GM23248 (cell line): ENCODE measurements around the gene HCN3. TPM values are rescaled to one million over a fixed set of nuclear protein-coding genes. Genes with fewer than 3 reads are reported as not detected.
A peak's percentile ranks its signal among the peaks of the same experiment; 100 is the strongest.

Source experiments
- DNase-seq: peaks from one replicate; pipeline ENCODE4 v3.0.0-alpha.2; 2015
- H2AFZ ChIP-seq: fragments of 200-600 bp; sonication (generic); 2 replicates; pipeline ENCODE4 v1.6.1; 2016; ENCODE audit warnings: antibody characterized with exemption
- H3F3A ChIP-seq: fragments of 200-600 bp; sonication (generic); 2 replicates; pipeline ENCODE4 v1.6.1; 2016; ENCODE audit warnings: mild to moderate bottlenecking, antibody characterized with exemption, mixed run types; ENCODE audit not compliant: insufficient read depth
- H3K27ac ChIP-seq: fragments of 200-600 bp; sonication (generic); 2 replicates; pipeline ENCODE4 v1.5.1; 2016; ENCODE audit warnings: mild to moderate bottlenecking
- H3K27me3 ChIP-seq: fragments of 200-600 bp; sonication (generic); replicated peaks from 2 replicates; pipeline ENCODE4 v1.6.1; 2016; ENCODE audit warnings: mild to moderate bottlenecking; ENCODE audit not compliant: insufficient read depth
- H3K36me3 ChIP-seq: fragments of 200-600 bp; sonication (generic); 2 replicates; pipeline ENCODE4 v1.6.1; 2016; ENCODE audit warnings: low read depth, mild to moderate bottlenecking
- H3K4me1 ChIP-seq: fragments of 200-600 bp; sonication (generic); 2 replicates; pipeline ENCODE4 v1.6.1; 2016; ENCODE audit warnings: mild to moderate bottlenecking; ENCODE audit not compliant: insufficient read depth
- H3K4me2 ChIP-seq: fragments of 200-600 bp; sonication (generic); one replicate; pipeline ENCODE4 v1.6.1; 2016; ENCODE audit warnings: mild to moderate bottlenecking; ENCODE audit not compliant: unreplicated experiment
- H3K4me3 ChIP-seq: fragments of 200-600 bp; sonication (generic); 2 replicates; pipeline ENCODE4 v1.5.1; 2016; ENCODE audit warnings: mild to moderate bottlenecking
- H3K79me2 ChIP-seq: fragments of 200-600 bp; sonication (generic); 2 replicates; pipeline ENCODE4 v1.6.1; 2016; ENCODE audit warnings: mild to moderate bottlenecking; ENCODE audit not compliant: insufficient read depth
- H3K9ac ChIP-seq: fragments of 200-600 bp; sonication (generic); 2 replicates; pipeline ENCODE4 v1.6.1; 2016; ENCODE audit warnings: mild to moderate bottlenecking
- H3K9me2 ChIP-seq: fragments of 200-600 bp; sonication (generic); 2 replicates; pipeline ENCODE4 v1.6.1; 2016; ENCODE audit warnings: mixed run types, mild to moderate bottlenecking, moderate library complexity; ENCODE audit not compliant: insufficient read depth
- H3K9me3 ChIP-seq: fragments of 200-600 bp; sonication (generic); one replicate; pipeline ENCODE4 v1.6.1; 2017; ENCODE audit warnings: low read depth
- H4K20me1 ChIP-seq: fragments of 200-600 bp; sonication (generic); 2 replicates; pipeline ENCODE4 v1.6.0; 2016; ENCODE audit not compliant: insufficient read depth
- EZH2 ChIP-seq: fragments of 200-600 bp; sonication (generic); IDR thresholded peaks from 2 replicates; pipeline ENCODE4 v1.6.1; 2018; ENCODE audit warnings: antibody characterized with exemption, mild to moderate bottlenecking; ENCODE audit not compliant: insufficient read depth, poor library complexity, severe bottlenecking
- EZH2phosphoT487 ChIP-seq: fragments of 200-600 bp; sonication (generic); IDR thresholded peaks from 2 replicates; pipeline ENCODE4 v1.6.1; 2018; ENCODE audit warnings: antibody characterized with exemption, moderate library complexity, mild to moderate bottlenecking, low read depth; ENCODE audit not compliant: insufficient read depth
- WGBS, 2 experiments: methylation state at CpG; one replicate each; pipeline ENCODE4 v1.1.6; 2015 to 2017; ENCODE audit warnings: low lambda C conversion rate in 2 of 2, low coverage in 1 of 2; ENCODE audit errors: missing lambda C conversion rate in 2 of 2; 5-methylcytosine and 5-hydroxymethylcytosine counted together
- in situ Hi-C: fragments of 300-500 bp; cut with MboI; formaldehyde crosslinking; loops from 2 replicates; pipeline ENCODE4 v1.15.0; 2020
- polyA plus RNA-seq: library from polyadenylated mRNA; unstranded; fragments of >200 nt; fragmentation: Nextera tagmentation; extraction: Ambion mirVana; gene quantifications from 2 replicates; pipeline ENCODE4 v1.2.1, GENCODE V29; 2016
- total RNA-seq: library from RNA; depleted of rRNA; stranded (reverse); fragments of >200 nt; shearing (Covaris generic); gene quantifications from 2 replicates; pipeline ENCODE4 v1.2.3, GENCODE V29; 2014

HCN3 gene
- total and polyA plus RNA-seq, 2 experiments from 2014 or later: 1.4 to 1.6 TPM

DNA sequence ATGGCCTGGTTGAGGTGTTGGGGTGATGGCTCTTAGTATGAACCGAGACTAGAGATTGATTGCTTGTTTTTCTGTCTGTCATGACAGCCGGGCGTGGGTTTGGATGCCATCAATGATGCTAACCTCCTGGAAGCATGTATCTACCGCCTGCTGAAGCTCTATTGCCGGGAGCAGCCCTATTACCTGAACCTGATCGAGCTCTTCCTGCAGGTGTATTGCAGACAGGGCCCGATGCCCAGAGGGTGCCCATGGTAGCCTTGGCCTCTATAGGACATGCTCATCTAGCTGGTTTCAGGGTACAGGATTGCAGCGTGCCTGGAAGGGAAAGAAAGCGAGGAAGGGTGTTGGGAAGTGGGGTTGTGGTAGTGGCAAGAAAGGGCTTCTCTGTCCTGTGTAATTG, 40.8 kb downstream of the HCN3 start:
- H3K4me2 ChIP-seq: no peak overlapping the region
- 88 to 93% methylated on average over 9 of the region's 9 CpGs for WGBS, 2 experiments
- no peak for DNase-seq
- peaks cover 8% of the 10 kb centered on the region for H3F3A ChIP-seq
- no peak overlapping the region for H3K9ac ChIP-seq
- in situ Hi-C loops: no loop called here
- peaks cover 9% of the 10 kb centered on the region for H3K79me2 ChIP-seq
- no peaks in the 10 kb centered on the region for H3K9me3 ChIP-seq
- H3K36me3 ChIP-seq: no peaks in the 10 kb centered on the region
- H3K27me3 ChIP-seq: no peaks in the 10 kb centered on the region
- H3K9me2 ChIP-seq: no peaks in the 10 kb centered on the region
- no peak overlapping the region for H3K27ac ChIP-seq
- TF ChIP-seq EZH2: no peak
- no peak for TF ChIP-seq EZH2phosphoT487
- no peaks in the 10 kb centered on the region for H4K20me1 ChIP-seq
- no peak overlapping the region for H3K4me3 ChIP-seq
- H3K4me1 ChIP-seq: peaks cover 12% of the 10 kb centered on the region
- no peak overlapping the region for H2AFZ ChIP-seq

DNA sequence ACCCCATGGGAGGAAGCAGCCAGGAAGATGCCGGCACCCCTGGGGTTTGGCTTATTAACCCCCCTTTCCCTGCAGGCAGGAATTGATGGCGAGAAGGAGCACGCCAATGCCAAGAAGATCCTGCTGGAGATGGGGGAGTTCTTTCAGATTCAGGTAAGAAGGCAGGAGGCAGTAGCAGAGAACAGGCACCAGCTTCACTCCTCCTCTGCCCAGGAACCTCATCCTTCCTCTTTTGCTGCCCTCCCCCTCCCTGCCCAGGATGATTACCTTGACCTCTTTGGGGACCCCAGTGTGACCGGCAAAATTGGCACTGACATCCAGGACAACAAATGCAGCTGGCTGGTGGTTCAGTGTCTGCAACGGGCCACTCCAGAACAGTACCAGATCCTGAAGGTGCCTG, 42.3 kb downstream of the HCN3 start:
- 68 to 72% methylated on average over 5 of the region's 5 CpGs for WGBS, 2 experiments
- Histone ChIP-seq H3K9me2 (no peaks in the 10 kb centered on the region), H3K4me2 (no peak overlapping the region), H3K79me2 (peaks cover 10% of the 10 kb centered on the region), H4K20me1 (no peaks in the 10 kb centered on the region), H3K27ac (no peak overlapping the region), H3K9ac (no peak overlapping the region), H3K4me3 (no peak overlapping the region), H3K36me3 (no peaks in the 10 kb centered on the region), H2AFZ (no peak overlapping the region), H3K9me3 (no peaks in the 10 kb centered on the region), H3K27me3 (no peaks in the 10 kb centered on the region), H3F3A (peaks cover 8% of the 10 kb centered on the region), H3K4me1 (peaks cover 12% of the 10 kb centered on the region)
- no peak for TF ChIP-seq EZH2
- TF ChIP-seq EZH2phosphoT487: no peak
- DNase-seq: no peak
- in situ Hi-C loops: no loop called here

DNA sequence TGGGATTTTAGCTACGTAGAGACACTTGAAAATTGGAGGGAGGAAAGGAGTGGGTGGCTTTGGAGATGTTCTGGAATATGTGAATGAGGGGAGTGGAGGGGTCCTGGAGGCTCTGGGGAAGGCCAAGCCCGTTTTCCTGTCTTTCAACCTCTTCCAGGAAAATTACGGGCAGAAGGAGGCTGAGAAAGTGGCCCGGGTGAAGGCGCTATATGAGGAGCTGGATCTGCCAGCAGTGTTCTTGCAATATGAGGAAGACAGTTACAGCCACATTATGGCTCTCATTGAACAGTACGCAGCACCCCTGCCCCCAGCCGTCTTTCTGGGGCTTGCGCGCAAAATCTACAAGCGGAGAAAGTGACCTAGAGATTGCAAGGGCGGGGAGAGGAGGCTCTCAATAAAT, 43.0 kb downstream of the HCN3 start:
- no peaks in the 10 kb centered on the region for H3K27me3 ChIP-seq
- 23 to 26% methylated on average over 11 of the region's 11 CpGs for WGBS, 2 experiments
- peaks cover 17% of the 10 kb centered on the region for H3K79me2 ChIP-seq
- H3K4me2 ChIP-seq: peak overlapping the region; percentile 99
- peaks cover 12% of the 10 kb centered on the region for H3K4me1 ChIP-seq
- H3F3A ChIP-seq: peaks cover 8% of the 10 kb centered on the region
- no peaks in the 10 kb centered on the region for H3K9me2 ChIP-seq
- H2AFZ ChIP-seq: peak overlapping the region; percentile 75
- peak overlapping the region; percentile 9; the same call in 1 of the 2 replicates for H3K27ac ChIP-seq
- H3K4me3 ChIP-seq: peak overlapping the region; percentile 89
- TF ChIP-seq EZH2 (no peak), EZH2phosphoT487 (no peak)
- peak overlapping the region; percentile 83 for H3K9ac ChIP-seq
- no peaks in the 10 kb centered on the region for H3K36me3 ChIP-seq
- H3K9me3 ChIP-seq: no peaks in the 10 kb centered on the region
- H4K20me1 ChIP-seq: no peaks in the 10 kb centered on the region
- in situ Hi-C loops: no loop called here
- DNase-seq: no peak

GRCh38 chr1:155320661-155321617, 43.7 kb downstream of the HCN3 start, which contains the start of gene RUSC1:
Gene RUSC1 (plus strand): TSS chr1:155320894. CDS start chr1:155321774, 880 bp downstream.
- H2AFZ ChIP-seq: peak within 1 kb of the TSS; percentile 75
- H3K27me3 ChIP-seq: no peaks in the 10 kb centered on the region
- 5% methylated on average over 50 to 51 of the region's 51 CpGs for WGBS, 2 experiments
- H3K9me3 ChIP-seq: no peaks in the 10 kb centered on the region
- H3F3A ChIP-seq: peaks cover 8% of the 10 kb centered on the region
- H3K4me2 ChIP-seq: peak within 1 kb of the TSS; percentile 99
- peak within 1 kb of the TSS; percentile 9; the same call in 1 of the 2 replicates for H3K27ac ChIP-seq
- no peaks in the 10 kb centered on the region for H3K9me2 ChIP-seq
- no peaks in the 10 kb centered on the region for H3K36me3 ChIP-seq
- H3K4me1 ChIP-seq: peaks cover 12% of the 10 kb centered on the region
- H3K9ac ChIP-seq: peak within 1 kb of the TSS; percentile 83
- peaks cover 24% of the 10 kb centered on the region for H3K79me2 ChIP-seq
- TF ChIP-seq EZH2 (no peak), EZH2phosphoT487 (no peak)
- no peaks in the 10 kb centered on the region for H4K20me1 ChIP-seq
- peak; percentile 83 for DNase-seq
- in situ Hi-C loops: no loop called here
- peak within 1 kb of the TSS; percentile 89 for H3K4me3 ChIP-seq
